SU-DHL-6 (cell line): ENCODE measurements around the gene SDK1.

Experiments
- H2AFZ ChIP-seq: fragments of 200-600 bp; sonication (generic); 2 replicates; pipeline ENCODE4 v1.6.1; 2014; ENCODE audit warnings: low read depth, mild to moderate bottlenecking, moderate library complexity, mixed read lengths, antibody characterized with exemption, low read length; ENCODE audit not compliant: severe bottlenecking
- H3F3A ChIP-seq: fragments of 200-600 bp; shearing (Covaris generic); 2 replicates; pipeline ENCODE4 v1.6.0; 2016; ENCODE audit warnings: antibody characterized with exemption, mild to moderate bottlenecking; ENCODE audit not compliant: insufficient read depth
- H3K27ac ChIP-seq: fragments of 200-600 bp; sonication (generic); 2 replicates; pipeline ENCODE4 v1.5.1; 2016; ENCODE audit warnings: low read depth, mild to moderate bottlenecking, low read length, moderate library complexity, mixed read lengths
- H3K27me3 ChIP-seq: fragments of 200-600 bp; sonication (generic), shearing (Covaris generic); 2 replicates; pipeline ENCODE4 v1.6.0; 2014; ENCODE audit warnings: mild to moderate bottlenecking, low read length
- H3K36me3 ChIP-seq: fragments of 200-600 bp; sonication (generic); 2 replicates; pipeline ENCODE4 v1.6.1; 2014; ENCODE audit warnings: mild to moderate bottlenecking, low read length, mixed read lengths
- H3K4me2 ChIP-seq: fragments of 300-600, 200-600 bp; shearing (Covaris generic), sonication (generic); 2 replicates; pipeline ENCODE4 v1.6.0; 2014; ENCODE audit warnings: low read length, low read depth, mild to moderate bottlenecking; ENCODE audit not compliant: poor library complexity, severe bottlenecking
- H3K4me3 ChIP-seq: fragments of 200-600 bp; sonication (generic); 2 replicates; pipeline ENCODE4 v1.5.1; 2014; ENCODE audit warnings: antibody characterized with exemption, low read length, mild to moderate bottlenecking, mixed read lengths; ENCODE audit not compliant: insufficient read depth, poor library complexity, severe bottlenecking
- H3K79me2 ChIP-seq: fragments of 200-600 bp; sonication (generic); 2 replicates; pipeline ENCODE4 v1.6.1; 2014; ENCODE audit warnings: mild to moderate bottlenecking, low read length, moderate library complexity; ENCODE audit not compliant: insufficient read depth
- H3K9ac ChIP-seq: fragments of 200-600 bp; sonication (generic); 2 replicates; pipeline ENCODE4 v1.7.0; 2014; ENCODE audit warnings: mild to moderate bottlenecking, low read length
- H3K9me2 ChIP-seq: fragments of 200-600 bp; sonication (generic); replicated peaks from 2 replicates; pipeline ENCODE4 v1.6.1; 2014; ENCODE audit warnings: low read length; ENCODE audit not compliant: insufficient read depth
- H3K9me3 ChIP-seq: fragments of 200-600 bp; sonication (generic); 2 replicates; pipeline ENCODE4 v1.6.1; 2014; ENCODE audit warnings: low read length, mixed read lengths; ENCODE audit not compliant: insufficient read depth
- H4K20me1 ChIP-seq: fragments of 200-600 bp; sonication (generic); 2 replicates; pipeline ENCODE4 v1.6.1; 2014; ENCODE audit warnings: low read depth, mild to moderate bottlenecking, antibody characterized with exemption, low read length, moderate library complexity, mixed read lengths
- CTCF ChIP-seq: fragments of 200-600 bp; sonication (generic); IDR thresholded peaks from one replicate; pipeline ENCODE4 v1.5.1; 2017; ENCODE audit warnings: antibody characterized with exemption, mild to moderate bottlenecking, low read length, moderate library complexity; ENCODE audit not compliant: insufficient read depth, poor library complexity, severe bottlenecking
- EZH2phosphoT487 ChIP-seq: fragments of 200-600 bp; sonication (generic), shearing (Covaris generic); conservative IDR thresholded peaks from 2 replicates; pipeline ENCODE4 v1.6.1; 2018; ENCODE audit warnings: mild to moderate bottlenecking, antibody characterized with exemption, low read length, moderate library complexity, mixed read lengths

Gene SDK1

GRCh38 chr7:4225881-4226523, 925.0 kb downstream of the SDK1 start:
- no peaks in the 10 kb centered on the region for H3F3A ChIP-seq
- H3K4me3 ChIP-seq = no peak overlapping the region
- no peaks in the 10 kb centered on the region for H3K27me3 ChIP-seq
- H3K27ac ChIP-seq = no peak overlapping the region
- no peaks in the 10 kb centered on the region for H3K9me2 ChIP-seq
- H3K9me3 ChIP-seq = no peaks in the 10 kb centered on the region
- H4K20me1 ChIP-seq = no peaks in the 10 kb centered on the region
- no peaks in the 10 kb centered on the region for H3K36me3 ChIP-seq
- no peak overlapping the region for H3K9ac ChIP-seq
- H2AFZ ChIP-seq = no peak overlapping the region
- no peak overlapping the region for H3K4me2 ChIP-seq
- H3K79me2 ChIP-seq = no peaks in the 10 kb centered on the region
- TF ChIP-seq CTCF (no peak), EZH2phosphoT487 (no peak)

GRCh38 chr7:4226524-4226882, 925.5 kb downstream of the SDK1 start:
- Histone ChIP-seq H3K36me3 (no peaks in the 10 kb centered on the region), H3K9me2 (no peaks in the 10 kb centered on the region), H3K4me2 (no peak overlapping the region), H3K79me2 (no peaks in the 10 kb centered on the region), H3K9me3 (no peaks in the 10 kb centered on the region), H4K20me1 (no peaks in the 10 kb centered on the region), H3F3A (no peaks in the 10 kb centered on the region), H3K27ac (no peak overlapping the region), H2AFZ (no peak overlapping the region), H3K4me3 (no peak overlapping the region), H3K9ac (no peak overlapping the region), H3K27me3 (no peaks in the 10 kb centered on the region)
- TF ChIP-seq CTCF (no peak), EZH2phosphoT487 (no peak)

- TF ChIP-seq CTCF (no peak), EZH2phosphoT487 (no peak)
- Histone ChIP-seq H2AFZ (no peak overlapping the region), H3K9me3 (no peaks in the 10 kb centered on the region), H3K36me3 (no peaks in the 10 kb centered on the region), H4K20me1 (no peaks in the 10 kb centered on the region), H3K9me2 (no peaks in the 10 kb centered on the region), H3K9ac (no peak overlapping the region), H3K27ac (no peak overlapping the region), H3K4me3 (no peak overlapping the region), H3F3A (no peaks in the 10 kb centered on the region), H3K27me3 (no peaks in the 10 kb centered on the region), H3K79me2 (no peaks in the 10 kb centered on the region), H3K4me2 (no peak overlapping the region)
Observed at GRCh38 chr7:4227105-4228010, 926.3 kb downstream of the SDK1 start.
